Type B pancreatic cell (in vitro differentiated cells): ENCODE data around the gene CCDC51. TPM values are rescaled to one million over a fixed set of nuclear protein-coding genes. Genes with fewer than 3 reads are reported as not detected.
A peak's percentile ranks its signal among the peaks of the same experiment; 100 is the strongest.

Experiments
- DNase-seq: peaks from one replicate; pipeline ENCODE4 v3.0.0; 2021; ENCODE audit warnings: mixed read lengths; ENCODE audit not compliant: unreplicated experiment; ENCODE audit errors: extremely low spot score
- H3K27ac Mint-ChIP-seq: 2 replicates; pipeline ENCODE4 v1.8.0; 2021; ENCODE audit warnings: mild to moderate bottlenecking, mixed read lengths
- H3K27me3 Mint-ChIP-seq: 2 replicates; pipeline ENCODE4 v1.8.0; 2021; ENCODE audit warnings: mixed read lengths
- H3K36me3 Mint-ChIP-seq: 2 replicates; pipeline ENCODE4 v1.8.0; 2021; ENCODE audit warnings: mixed read lengths
- H3K4me1 Mint-ChIP-seq: one replicate; pipeline ENCODE4 v1.8.0; 2021; ENCODE audit warnings: mixed read lengths; ENCODE audit not compliant: unreplicated experiment
- H3K4me3 Mint-ChIP-seq: 2 replicates; pipeline ENCODE4 v1.8.0; 2021; ENCODE audit warnings: mild to moderate bottlenecking, mixed read lengths
- H3K9me3 Mint-ChIP-seq: 2 replicates; pipeline ENCODE4 v1.8.0; 2021; ENCODE audit warnings: mixed read lengths
- CTCF ChIP-seq: fragments of 200-600 bp; sonication (generic); conservative IDR thresholded peaks from 2 replicates; pipeline ENCODE4 v1.5.0; 2021; ENCODE audit warnings: antibody characterized with exemption, mild to moderate bottlenecking
- total RNA-seq: library from RNA; stranded (reverse); gene quantifications from 2 replicates; pipeline ENCODE4 v1.2.1, GENCODE V29; 2021; ENCODE audit warnings: low replicate concordance

CCDC51 gene
- total RNA-seq, 1 donor from 2014 or later, result 15.0 TPM

GRCh38 chr3:48440590-48440958, 655 bp upstream of the CCDC51 start:
- H3K27me3 Mint-ChIP-seq, result no peaks in the 10 kb centered on the region
- peaks cover 16% of the 10 kb centered on the region for H3K4me1 Mint-ChIP-seq
- peak overlapping the region; percentile 95 for H3K27ac Mint-ChIP-seq
- no peak for DNase-seq
- no peaks in the 10 kb centered on the region for H3K36me3 Mint-ChIP-seq
- TF ChIP-seq CTCF, result no peak
- H3K9me3 Mint-ChIP-seq, result no peaks in the 10 kb centered on the region
- H3K4me3 Mint-ChIP-seq, result peak overlapping the region; percentile 98

GRCh38 chr3:48437812-48438211, 2.1 kb downstream of the CCDC51 start:
- Mint-ChIP-seq H3K4me3 (no peak overlapping the region), H3K27ac (no peak overlapping the region), H3K9me3 (no peaks in the 10 kb centered on the region), H3K27me3 (no peaks in the 10 kb centered on the region), H3K4me1 (peaks cover 21% of the 10 kb centered on the region), H3K36me3 (peaks cover 4% of the 10 kb centered on the region)
- no peak for DNase-seq
- no peak for TF ChIP-seq CTCF

GRCh38 chr3:48436855-48437254, 3.1 kb downstream of the CCDC51 start:
- Mint-ChIP-seq H3K9me3 (no peaks in the 10 kb centered on the region), H3K27me3 (no peaks in the 10 kb centered on the region), H3K27ac (no peak overlapping the region), H3K4me3 (no peak overlapping the region), H3K36me3 (peaks cover 9% of the 10 kb centered on the region), H3K4me1 (peaks cover 22% of the 10 kb centered on the region)
- DNase-seq, result no peak
- no peak for TF ChIP-seq CTCF

GRCh38 chr3:48436477-48436787, 3.5 kb downstream of the CCDC51 start:
- H3K27me3 Mint-ChIP-seq, result no peaks in the 10 kb centered on the region
- peaks cover 12% of the 10 kb centered on the region for H3K36me3 Mint-ChIP-seq
- H3K4me3 Mint-ChIP-seq, result no peak overlapping the region
- no peak overlapping the region for H3K27ac Mint-ChIP-seq
- no peak for TF ChIP-seq CTCF
- H3K4me1 Mint-ChIP-seq, result peaks cover 24% of the 10 kb centered on the region
- no peaks in the 10 kb centered on the region for H3K9me3 Mint-ChIP-seq
- no peak for DNase-seq

GRCh38 chr3:48435774-48436476, 4.0 kb downstream of the CCDC51 start:
- peak; percentile 86 for DNase-seq
- TF ChIP-seq CTCF, result peak; percentile 100
- Mint-ChIP-seq H3K27ac (no peak overlapping the region), H3K4me3 (no peak overlapping the region), H3K36me3 (peaks cover 12% of the 10 kb centered on the region), H3K4me1 (peaks cover 29% of the 10 kb centered on the region), H3K27me3 (no peaks in the 10 kb centered on the region), H3K9me3 (no peaks in the 10 kb centered on the region)

GRCh38 chr3:48435223-48435595, 4.7 kb downstream of the CCDC51 start:
- no peak overlapping the region for H3K4me3 Mint-ChIP-seq

More at GRCh38 chr3:48435223-48435595, 4.7 kb downstream of the CCDC51 start:
- Mint-ChIP-seq H3K36me3 (peaks cover 12% of the 10 kb centered on the region), H3K9me3 (no peaks in the 10 kb centered on the region), H3K4me1 (peaks cover 35% of the 10 kb centered on the region), H3K27ac (peak overlapping the region; percentile 99), H3K27me3 (no peaks in the 10 kb centered on the region)
- no peak for DNase-seq
- no peak for TF ChIP-seq CTCF
